ENCODE results near the gene MEF2A.

The MEF2A gene

DNA sequence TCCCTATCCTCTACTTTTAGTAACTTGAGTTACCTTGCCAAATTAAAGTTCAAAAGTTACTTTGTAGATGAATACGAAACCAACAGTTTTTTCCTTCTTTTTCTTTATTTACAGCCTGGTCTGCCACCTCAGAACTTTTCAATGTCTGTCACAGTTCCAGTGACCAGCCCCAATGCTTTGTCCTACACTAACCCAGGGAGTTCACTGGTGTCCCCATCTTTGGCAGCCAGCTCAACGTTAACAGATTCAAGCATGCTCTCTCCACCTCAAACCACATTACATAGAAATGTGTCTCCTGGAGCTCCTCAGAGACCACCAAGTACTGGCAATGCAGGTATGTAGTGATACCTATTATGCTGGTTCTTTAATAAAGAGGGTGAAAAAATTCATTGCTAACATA, 108.5 kb downstream of the MEF2A start:
- no peak overlapping the region for H3K27ac ChIP-seq (ENCODE audit: low read depth, low read length, severe bottlenecking)
- WGBS, 2 experiments (ENCODE audit: insufficient coverage in 2 of 2) = 100% methylated on average over 1 of the region's 2 CpGs
- H3K36me3 ChIP-seq (ENCODE audit: control insufficient read depth, insufficient read depth, low read length) = peaks cover 49% of the 10 kb centered on the region
- H3K4me3 ChIP-seq (ENCODE audit: extremely low read depth, insufficient read depth, low read length, poor library complexity, severe bottlenecking) = no peak overlapping the region
- no peaks in the 10 kb centered on the region for H3K9me3 ChIP-seq (ENCODE audit: control insufficient read depth, low read length)
- no peaks in the 10 kb centered on the region for H3K4me1 ChIP-seq (ENCODE audit: control insufficient read depth, insufficient read depth, low read length, poor library complexity, severe bottlenecking)

DNA sequence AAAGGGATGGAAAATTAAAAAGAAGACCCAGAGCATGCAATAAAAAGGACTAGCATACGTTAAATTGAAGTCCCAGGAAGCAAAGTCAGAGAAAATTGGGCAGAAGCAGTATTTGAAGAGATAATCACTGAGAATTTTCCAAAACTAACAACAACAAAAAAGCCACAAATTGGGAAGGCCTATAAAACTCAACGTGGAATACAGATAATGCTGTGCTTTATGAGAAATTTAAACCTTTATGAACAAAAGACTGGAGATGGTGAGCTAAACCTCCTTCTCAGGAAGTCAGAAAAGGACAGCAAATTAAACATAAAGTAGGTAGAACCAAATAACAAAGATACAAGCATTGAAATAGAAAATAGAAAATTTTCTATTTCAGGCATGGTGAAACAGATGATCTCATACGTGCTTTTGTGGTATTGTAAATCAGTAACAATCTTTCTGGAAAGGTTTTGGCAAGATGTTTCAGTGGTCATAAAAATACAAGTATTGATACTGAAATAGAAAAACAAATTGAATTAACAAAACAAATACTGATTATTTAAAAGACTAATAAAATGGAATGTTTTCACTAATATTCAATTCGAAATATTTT, 111.9 kb downstream of the MEF2A start:
- Histone ChIP-seq H3K4me3 (ENCODE audit: extremely low read depth, insufficient read depth, low read length, poor library complexity, severe bottlenecking) (no peak overlapping the region), H3K4me1 (ENCODE audit: control insufficient read depth, insufficient read depth, low read length, poor library complexity, severe bottlenecking) (no peaks in the 10 kb centered on the region), H3K27ac (ENCODE audit: low read depth, low read length, severe bottlenecking) (no peak overlapping the region), H3K9me3 (ENCODE audit: control insufficient read depth, low read length) (no peaks in the 10 kb centered on the region), H3K36me3 (ENCODE audit: control insufficient read depth, insufficient read depth, low read length) (peaks cover 47% of the 10 kb centered on the region)
- 100% methylated on average over 1 of the region's 4 CpGs; no CpG with 5 or more reads in 1 of the 2 experiments for WGBS, 2 experiments (ENCODE audit: insufficient coverage in 2 of 2)

DNA sequence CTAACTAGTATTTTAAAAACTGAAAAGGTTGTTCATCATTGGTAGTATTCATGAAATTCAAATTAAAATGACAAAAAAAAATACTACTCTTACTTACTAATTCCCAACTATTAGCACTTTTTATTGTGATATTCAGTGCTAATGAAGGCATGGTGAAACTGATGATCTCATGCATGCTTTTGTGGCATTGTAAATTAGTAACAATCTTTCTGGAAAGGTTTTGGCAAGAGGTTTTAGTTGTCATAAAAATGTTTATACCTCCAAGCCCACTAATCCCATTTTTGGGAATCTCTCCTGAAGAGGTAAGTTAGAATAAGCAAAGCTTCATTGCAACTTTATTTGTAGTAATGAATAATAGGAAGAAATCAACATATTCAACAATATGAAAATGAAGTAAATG, 114.5 kb downstream of the MEF2A start:
- no peak overlapping the region for H3K27ac ChIP-seq (ENCODE audit: low read depth, low read length, severe bottlenecking)
- H3K4me1 ChIP-seq (ENCODE audit: control insufficient read depth, insufficient read depth, low read length, poor library complexity, severe bottlenecking) = no peaks in the 10 kb centered on the region
- H3K36me3 ChIP-seq (ENCODE audit: control insufficient read depth, insufficient read depth, low read length) = peaks cover 37% of the 10 kb centered on the region
- no peak overlapping the region for H3K4me3 ChIP-seq (ENCODE audit: extremely low read depth, insufficient read depth, low read length, poor library complexity, severe bottlenecking)
- peaks cover 4% of the 10 kb centered on the region for H3K9me3 ChIP-seq (ENCODE audit: control insufficient read depth, low read length)

DNA sequence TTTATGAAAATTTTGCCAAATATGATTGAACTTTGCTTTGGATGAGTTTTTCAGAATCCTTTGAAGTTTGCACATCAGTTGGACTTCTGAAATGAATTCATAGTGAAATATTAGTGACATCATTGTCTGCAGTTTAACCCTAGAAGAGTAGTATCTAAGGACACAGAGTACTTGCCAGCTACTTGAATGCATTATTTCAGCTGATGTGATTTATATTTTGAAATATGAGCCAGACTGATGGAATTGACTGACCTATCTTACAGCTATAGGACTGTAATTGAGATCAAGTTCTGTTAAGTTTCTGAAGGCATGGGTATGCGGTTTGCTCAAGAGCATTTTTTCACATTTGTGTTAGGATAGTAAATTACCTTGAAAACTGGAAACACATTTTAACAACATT, 116.2 kb downstream of the MEF2A start:
- Histone ChIP-seq H3K9me3 (ENCODE audit: control insufficient read depth, low read length) (peaks cover 10% of the 10 kb centered on the region), H3K27ac (ENCODE audit: low read depth, low read length, severe bottlenecking) (no peak overlapping the region), H3K4me3 (ENCODE audit: extremely low read depth, insufficient read depth, low read length, poor library complexity, severe bottlenecking) (no peak overlapping the region), H3K36me3 (ENCODE audit: control insufficient read depth, insufficient read depth, low read length) (peaks cover 35% of the 10 kb centered on the region), H3K4me1 (ENCODE audit: control insufficient read depth, insufficient read depth, low read length, poor library complexity, severe bottlenecking) (no peaks in the 10 kb centered on the region)
- WGBS, 2 experiments (ENCODE audit: insufficient coverage in 2 of 2) = no CpG with 5 or more reads among the region's 1 CpG

DNA sequence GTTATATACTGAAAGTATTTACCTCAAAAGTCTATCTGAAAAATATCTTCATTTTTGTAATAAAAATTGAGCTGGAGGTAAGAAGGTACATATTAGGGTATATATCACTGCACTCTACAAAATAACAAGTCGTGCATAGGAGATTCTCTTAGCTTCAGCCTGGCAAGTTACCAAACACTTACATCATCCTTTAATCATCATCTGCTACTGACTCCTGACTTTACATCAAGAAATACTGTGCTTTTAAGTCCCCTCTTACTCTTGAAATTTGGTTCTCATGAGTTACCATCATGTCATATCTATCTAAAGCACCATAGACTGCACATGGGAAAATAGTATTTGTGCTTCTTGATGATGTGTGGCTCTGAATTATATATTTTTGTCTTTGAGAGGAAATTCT, 116.7 kb downstream of the MEF2A start:
- WGBS, 2 experiments (ENCODE audit: insufficient coverage in 2 of 2) = 100% methylated on average over 1 of the region's 1 CpG
- Histone ChIP-seq H3K36me3 (ENCODE audit: control insufficient read depth, insufficient read depth, low read length) (peaks cover 39% of the 10 kb centered on the region), H3K27ac (ENCODE audit: low read depth, low read length, severe bottlenecking) (no peak overlapping the region), H3K4me1 (ENCODE audit: control insufficient read depth, insufficient read depth, low read length, poor library complexity, severe bottlenecking) (no peaks in the 10 kb centered on the region), H3K9me3 (ENCODE audit: control insufficient read depth, low read length) (peaks cover 10% of the 10 kb centered on the region), H3K4me3 (ENCODE audit: extremely low read depth, insufficient read depth, low read length, poor library complexity, severe bottlenecking) (no peak overlapping the region)

DNA sequence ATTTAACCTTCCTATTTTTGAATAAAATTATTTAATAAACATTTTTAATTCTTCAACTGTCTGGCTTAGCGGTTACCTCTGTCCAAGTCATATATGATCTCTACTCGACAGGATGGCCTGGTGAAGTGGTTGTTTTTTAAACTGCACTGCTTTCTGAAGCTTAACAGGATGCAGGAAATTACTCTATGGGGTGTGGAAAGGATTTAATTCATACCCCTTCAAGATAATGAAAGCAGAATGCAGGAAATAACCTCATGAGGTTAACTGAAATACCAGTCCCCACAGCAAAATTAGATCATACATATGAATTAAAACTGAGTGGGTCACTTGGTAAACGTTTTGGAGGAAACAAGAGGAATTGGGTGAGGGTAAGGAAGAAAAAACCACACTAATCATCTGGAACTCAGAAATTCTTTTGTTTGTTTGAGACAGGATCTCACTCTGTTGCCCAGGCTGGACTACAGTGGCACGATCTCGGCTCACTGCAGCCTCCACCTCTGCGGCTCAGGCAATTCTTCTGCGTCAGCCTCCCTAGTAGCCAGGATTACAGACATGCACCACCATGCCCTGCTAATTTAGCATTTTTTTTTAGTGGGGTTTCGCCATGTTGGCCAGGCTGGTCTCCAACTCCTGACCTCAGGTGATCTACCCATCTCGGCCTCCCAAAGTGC, 117.4 kb downstream of the MEF2A start:
- peaks cover 44% of the 10 kb centered on the region for H3K36me3 ChIP-seq (ENCODE audit: control insufficient read depth, insufficient read depth, low read length)
- no peak overlapping the region for H3K27ac ChIP-seq (ENCODE audit: low read depth, low read length, severe bottlenecking)
- H3K4me1 ChIP-seq (ENCODE audit: control insufficient read depth, insufficient read depth, low read length, poor library complexity, severe bottlenecking) = no peaks in the 10 kb centered on the region
- WGBS, 2 experiments (ENCODE audit: insufficient coverage in 2 of 2) = 90 to 97% methylated on average over 5 to 6 of the region's 9 CpGs
- peaks cover 10% of the 10 kb centered on the region for H3K9me3 ChIP-seq (ENCODE audit: control insufficient read depth, low read length)
- no peak overlapping the region for H3K4me3 ChIP-seq (ENCODE audit: extremely low read depth, insufficient read depth, low read length, poor library complexity, severe bottlenecking)

DNA sequence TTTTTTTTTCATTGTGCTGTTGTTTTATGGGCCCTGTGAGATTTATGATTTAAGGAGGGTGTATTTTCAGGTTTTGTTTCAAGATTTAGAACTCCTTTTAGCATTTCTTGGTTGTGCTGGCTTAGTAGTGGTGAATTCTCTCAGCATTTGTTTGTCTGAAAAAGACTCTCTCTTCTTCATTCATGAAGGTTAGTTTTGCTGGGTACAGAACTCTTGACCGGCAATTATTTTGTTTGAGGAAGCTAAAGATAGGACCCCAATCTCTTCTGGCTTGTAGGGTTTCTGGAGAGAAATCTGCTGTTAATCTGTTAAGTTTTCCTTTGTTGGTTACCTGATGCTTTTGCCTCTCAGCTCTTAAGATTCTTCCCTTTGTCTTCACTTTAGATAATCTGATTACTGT, 120.5 kb downstream of the MEF2A start:
- peaks cover 60% of the 10 kb centered on the region for H3K36me3 ChIP-seq (ENCODE audit: control insufficient read depth, insufficient read depth, low read length)
- WGBS, 2 experiments (ENCODE audit: insufficient coverage in 2 of 2) = 100% methylated on average over 1 of the region's 1 CpG; no CpG with 5 or more reads in 1 of the 2 experiments
- no peak overlapping the region for H3K4me3 ChIP-seq (ENCODE audit: extremely low read depth, insufficient read depth, low read length, poor library complexity, severe bottlenecking)
- H3K9me3 ChIP-seq (ENCODE audit: control insufficient read depth, low read length) = peaks cover 10% of the 10 kb centered on the region
- no peak overlapping the region for H3K27ac ChIP-seq (ENCODE audit: low read depth, low read length, severe bottlenecking)
- H3K4me1 ChIP-seq (ENCODE audit: control insufficient read depth, insufficient read depth, low read length, poor library complexity, severe bottlenecking) = no peaks in the 10 kb centered on the region

DNA sequence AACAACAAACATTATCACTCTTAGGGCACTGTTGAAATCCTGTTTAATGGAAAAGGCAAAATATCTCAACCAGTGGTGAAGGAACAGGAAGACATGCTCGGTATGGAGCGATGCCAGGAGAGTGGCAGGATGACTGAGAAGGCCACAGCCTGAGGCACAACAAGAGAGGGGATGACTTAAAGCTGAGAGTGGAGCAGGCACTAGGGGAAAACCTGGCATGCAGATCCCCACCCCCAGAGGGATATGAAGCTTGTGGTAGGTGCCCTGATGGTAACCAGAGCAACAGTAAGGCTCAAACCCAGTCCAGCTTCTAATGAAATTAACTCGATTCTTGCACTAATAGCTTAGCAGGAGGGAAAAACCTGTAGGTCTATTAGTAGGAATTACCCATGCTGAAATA, 127.0 kb downstream of the MEF2A start:
- Histone ChIP-seq H3K9me3 (ENCODE audit: control insufficient read depth, low read length) (no peaks in the 10 kb centered on the region), H3K4me1 (ENCODE audit: control insufficient read depth, insufficient read depth, low read length, poor library complexity, severe bottlenecking) (no peaks in the 10 kb centered on the region), H3K4me3 (ENCODE audit: extremely low read depth, insufficient read depth, low read length, poor library complexity, severe bottlenecking) (no peak overlapping the region), H3K36me3 (ENCODE audit: control insufficient read depth, insufficient read depth, low read length) (peaks cover 64% of the 10 kb centered on the region), H3K27ac (ENCODE audit: low read depth, low read length, severe bottlenecking) (no peak overlapping the region)
- WGBS, 2 experiments (ENCODE audit: insufficient coverage in 2 of 2) = 93 to 95% methylated on average over 2 to 3 of the region's 3 CpGs

DNA sequence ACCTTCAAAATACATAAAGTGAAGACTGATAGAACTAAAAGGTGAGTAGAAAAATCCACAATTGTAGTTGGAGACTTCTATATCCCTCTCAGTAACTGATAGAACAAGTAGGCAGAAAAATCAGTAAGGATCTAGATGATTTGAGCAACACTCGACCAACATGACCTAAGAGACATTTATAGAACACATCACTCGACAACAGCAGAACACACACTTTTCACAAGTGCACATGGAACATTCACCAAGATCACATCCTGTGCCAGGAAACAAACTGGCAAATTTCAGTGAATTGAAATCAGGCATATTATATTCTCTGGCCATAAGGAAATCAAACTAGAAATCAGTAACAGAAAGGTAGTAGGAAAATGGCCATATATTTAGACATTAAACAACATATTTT, 130.3 kb downstream of the MEF2A start:
- 81% methylated on average over 2 of the region's 2 CpGs; no CpG with 5 or more reads in 1 of the 2 experiments for WGBS, 2 experiments (ENCODE audit: insufficient coverage in 2 of 2)
- Histone ChIP-seq H3K4me3 (ENCODE audit: extremely low read depth, insufficient read depth, low read length, poor library complexity, severe bottlenecking) (no peak overlapping the region), H3K4me1 (ENCODE audit: control insufficient read depth, insufficient read depth, low read length, poor library complexity, severe bottlenecking) (no peaks in the 10 kb centered on the region), H3K27ac (ENCODE audit: low read depth, low read length, severe bottlenecking) (no peak overlapping the region), H3K36me3 (ENCODE audit: control insufficient read depth, insufficient read depth, low read length) (peaks cover 35% of the 10 kb centered on the region), H3K9me3 (ENCODE audit: control insufficient read depth, low read length) (no peaks in the 10 kb centered on the region)

DNA sequence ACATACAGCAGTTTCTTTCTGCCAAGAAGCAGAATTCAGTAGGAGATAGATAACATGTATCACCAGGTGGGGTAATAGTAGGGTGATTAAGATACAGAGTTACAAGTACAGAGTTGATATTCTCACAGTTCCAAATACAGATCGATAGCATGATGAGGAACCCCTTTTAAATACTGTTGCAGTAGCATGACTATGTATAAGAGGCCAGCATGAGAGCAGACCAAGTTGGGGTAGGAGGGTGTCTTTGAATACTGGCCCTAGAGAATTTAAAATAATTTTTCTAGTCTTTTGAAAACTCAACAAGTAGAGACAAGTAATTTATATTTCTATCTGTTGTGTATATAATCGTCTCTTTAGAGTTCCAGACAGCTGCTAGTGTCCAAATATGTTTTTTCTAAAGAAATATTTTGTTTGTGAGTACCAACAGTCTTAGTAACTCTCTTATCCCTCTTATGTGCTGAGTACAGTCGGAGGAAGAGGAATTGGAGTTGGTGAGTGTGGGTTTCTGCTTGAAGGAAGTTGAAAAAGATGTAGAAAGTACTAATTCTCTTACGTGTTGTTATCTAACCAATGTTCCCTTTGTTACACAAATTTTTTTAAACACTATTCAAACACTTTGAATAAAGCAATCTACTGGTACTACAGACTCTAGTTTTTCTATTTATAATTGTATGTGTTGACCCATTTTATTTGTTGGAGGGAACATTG, 137.3 kb downstream of the MEF2A start:
- Histone ChIP-seq H3K4me3 (ENCODE audit: extremely low read depth, insufficient read depth, low read length, poor library complexity, severe bottlenecking) (no peak overlapping the region), H3K9me3 (ENCODE audit: control insufficient read depth, low read length) (no peaks in the 10 kb centered on the region), H3K36me3 (ENCODE audit: control insufficient read depth, insufficient read depth, low read length) (peaks cover 9% of the 10 kb centered on the region), H3K4me1 (ENCODE audit: control insufficient read depth, insufficient read depth, low read length, poor library complexity, severe bottlenecking) (peaks cover 3% of the 10 kb centered on the region), H3K27ac (ENCODE audit: low read depth, low read length, severe bottlenecking) (peak overlapping the region; percentile 79)
- WGBS, 2 experiments (ENCODE audit: insufficient coverage in 2 of 2) = no CpG with 5 or more reads among the region's 4 CpGs
